Measurements from ENCODE around the gene DAPP1.

The DAPP1 gene

GRCh38 chr4:99853999-99854398 lies 37.4 kb downstream of the DAPP1 start:
- ATAC-seq = no peak
- DNase-seq = no peak

GRCh38 chr4:99855678-99856077 lies 39.1 kb downstream of the DAPP1 start:
- ATAC-seq (peak; percentile 26), DNase-seq (no peak)

- ATAC-seq (peak; percentile 75), DNase-seq (no peak)
These were observed 39.5 kb downstream of the DAPP1 start for GRCh38 chr4:99856166-99856565.

- ATAC-seq (no peak), DNase-seq (no peak)
These were observed 40.7 kb downstream of the DAPP1 start for GRCh38 chr4:99857307-99857706.

- DNase-seq (no peak), ATAC-seq (no peak)
These were observed 43.0 kb downstream of the DAPP1 start for GRCh38 chr4:99859618-99860017.

- DNase-seq (no peak), ATAC-seq (no peak)
These were observed 43.9 kb downstream of the DAPP1 start for GRCh38 chr4:99860521-99860920.

GRCh38 chr4:99861120-99861905 lies 44.7 kb downstream of the DAPP1 start:
- ATAC-seq (peak; percentile 80), DNase-seq (no peak)

GRCh38 chr4:99863804-99864203 lies 47.2 kb downstream of the DAPP1 start:
- ATAC-seq = no peak
- DNase-seq = no peak

GRCh38 chr4:99868126-99868596 lies 51.5 kb downstream of the DAPP1 start:
- DNase-seq (no peak), ATAC-seq (peak; percentile 98)

GRCh38 chr4:99872570-99872969 lies 55.9 kb downstream of the DAPP1 start:
- DNase-seq (no peak), ATAC-seq (no peak)

- DNase-seq (no peak), ATAC-seq (no peak)
These were observed 58.4 kb downstream of the DAPP1 start for GRCh38 chr4:99875071-99875470.

- no peak for DNase-seq
- ATAC-seq = no peak
These were observed 60.3 kb downstream of the DAPP1 start for GRCh38 chr4:99876946-99877345.

- ATAC-seq (no peak), DNase-seq (no peak)
These were observed 62.0 kb downstream of the DAPP1 start for GRCh38 chr4:99878604-99879003.

GRCh38 chr4:99879458-99879857 lies 62.8 kb downstream of the DAPP1 start:
- DNase-seq = no peak
- ATAC-seq = no peak

- no peak for ATAC-seq
- DNase-seq = no peak
These were observed 68.5 kb downstream of the DAPP1 start for GRCh38 chr4:99885063-99885664.

GRCh38 chr4:99885687-99886086 lies 69.1 kb downstream of the DAPP1 start:
- no peak for ATAC-seq

GRCh38 chr4:99886146-99886545 lies 69.5 kb downstream of the DAPP1 start:
- ATAC-seq (no peak), DNase-seq (no peak)

More at GRCh38 chr4:99885687-99886086, 69.1 kb downstream of the DAPP1 start:
- no peak for DNase-seq

- ATAC-seq = no peak
- no peak for DNase-seq
These were observed 71.2 kb downstream of the DAPP1 start for GRCh38 chr4:99887837-99888236.

GRCh38 chr4:99891351-99891750 lies 74.7 kb downstream of the DAPP1 start:
- ATAC-seq (no peak), DNase-seq (no peak)

GRCh38 chr4:99893029-99893428 lies 76.4 kb downstream of the DAPP1 start:
- ATAC-seq (no peak), DNase-seq (no peak)

GRCh38 chr4:99893839-99894160 lies 77.2 kb downstream of the DAPP1 start:
- ATAC-seq = no peak
- no peak for DNase-seq

GRCh38 chr4:99894161-99894997 lies 77.8 kb downstream of the DAPP1 start, which contains the start of gene LAMTOR3:
TSS of gene LAMTOR3 (minus strand) at chr4:99894427. CDS start at chr4:99893963, 464 bp downstream.
- DNase-seq (peak; percentile 86), ATAC-seq (peak; percentile 100)

GRCh38 chr4:99894998-99895397 lies 78.4 kb downstream of the DAPP1 start:
- ATAC-seq (no peak), DNase-seq (no peak)

All from stimulated activated naive CD8-positive, alpha-beta T cell treated with anti-CD3 and anti-CD28 coated beads, Interleukin-15, Interleukin-2, amounts not matched to agents 100 U/mL and 50 U/mL, for 24 hours (primary cell).